Transverse colon (tissue), 4 donors: ENCODE measurements around the gene CHAT.

Experiments
- CTCF ChIP-seq, 5 experiments: fragments of 200-600 bp in 3 of 5; fragments of 450-650 bp in 2 of 5; sonication (generic) in 3 of 5; IDR thresholded peaks; 1 replicate in 2 of 5; 2 replicates in 3 of 5; pipeline ENCODE4 v1.5.1; 2016 to 2017; ENCODE audit warnings: antibody characterized with exemption in 5 of 5, inconsistent platforms in 3 of 5, mild to moderate bottlenecking in 2 of 5, moderate library complexity in 1 of 5
- POLR2A ChIP-seq: fragments of 450-650 bp; IDR thresholded peaks from one replicate; pipeline ENCODE4 v1.6.1; 2016; ENCODE audit warnings: antibody characterized with exemption, mild to moderate bottlenecking, moderate library complexity
- POLR2AphosphoS5 ChIP-seq, 3 donors: sonication (generic); formaldehyde crosslinking; IDR thresholded peaks; one replicate each; pipeline ENCODE4 v1.6.1; 2016; ENCODE audit warnings: antibody characterized with exemption in 3 of 3

- TF ChIP-seq CTCF (IDR thresholded peaks at IDR 0.05) = no peak
- no peak for TF ChIP-seq POLR2AphosphoS5 (IDR thresholded peaks at IDR 0.05)
- TF ChIP-seq POLR2A = no peak
Measured at GRCh38 chr10:49713266-49713665, 99.4 kb downstream of the CHAT start.
